NCI-H524 (cell line): Measurements from ENCODE around the gene CIB2.

Experiments
- DNase-seq, 2 experiments: peaks; one replicate each; lab custom pipeline; 2025; lab: John Stamatoyannopoulos, UW

The CIB2 gene

GRCh38 chr15:78083687-78084448 lies 47.4 kb downstream of the CIB2 start:
- DNase-seq = no peak

- no peak for DNase-seq
Observed at GRCh38 chr15:78083186-78083585, 48.1 kb downstream of the CIB2 start.

GRCh38 chr15:78082743-78083110 lies 48.5 kb downstream of the CIB2 start:
- no peak for DNase-seq

GRCh38 chr15:78082106-78082742 lies 49.0 kb downstream of the CIB2 start:
- no peak for DNase-seq

GRCh38 chr15:78080088-78080460 lies 51.2 kb downstream of the CIB2 start:
- DNase-seq = no peak

GRCh38 chr15:78079298-78080087 lies 51.8 kb downstream of the CIB2 start:
- no peak for DNase-seq

GRCh38 chr15:78077871-78078210 lies 53.4 kb downstream of the CIB2 start:
- no peak for DNase-seq

GRCh38 chr15:78077053-78077870 lies 54.0 kb downstream of the CIB2 start, which contains the start of gene TBC1D2B:
TSS of gene TBC1D2B (minus strand) at chr15:78077711. CDS start at chr15:78077652, 59 bp downstream.
- DNase-seq = peak; percentile 30 to 66

- peak in 1 of 2 experiments; percentile 59 for DNase-seq
Observed at GRCh38 chr15:78076231-78077052, 54.8 kb downstream of the CIB2 start.

GRCh38 chr15:78075490-78076230 lies 55.6 kb downstream of the CIB2 start:
- peak in 1 of 2 experiments; percentile 72 for DNase-seq

GRCh38 chr15:78073046-78073787 lies 58.0 kb downstream of the CIB2 start:
- DNase-seq = no peak

GRCh38 chr15:78072080-78072892 lies 59.0 kb downstream of the CIB2 start:
- no peak for DNase-seq

GRCh38 chr15:78071383-78071782 lies 59.9 kb downstream of the CIB2 start:
- DNase-seq = no peak

GRCh38 chr15:78070049-78070700 lies 61.1 kb downstream of the CIB2 start:
- no peak for DNase-seq

- DNase-seq = no peak
Observed at GRCh38 chr15:78069462-78070029, 61.7 kb downstream of the CIB2 start.

- DNase-seq = peak in 1 of 2 experiments; percentile 41
Observed at GRCh38 chr15:78069052-78069414, 62.2 kb downstream of the CIB2 start.

GRCh38 chr15:78067328-78068228 lies 63.7 kb downstream of the CIB2 start:
- peak; percentile 79 to 91 for DNase-seq
